HepG2 (cell line): ENCODE measurements around the gene NRP1. TPM values are rescaled to one million over a fixed set of nuclear protein-coding genes. Genes with fewer than 3 reads are reported as not detected.

Experiments used
- AHDC1 ChIP-seq: sonication (generic); formaldehyde crosslinking; IDR thresholded peaks from 2 replicates; pipeline ENCODE4 v1.5.1; 2020; ENCODE audit warnings: mild to moderate bottlenecking, missing genetic modification reagents, borderline replicate concordance
- EHMT2 ChIP-seq: fragments of 200-600 bp; sonication (generic); IDR thresholded peaks from 2 replicates; pipeline ENCODE4 v1.7.0; 2017; ENCODE audit warnings: antibody characterized with exemption, low read depth, low read length, borderline replicate concordance
- KLF15 ChIP-seq: sonication (generic); formaldehyde crosslinking; IDR thresholded peaks from 2 replicates; pipeline ENCODE4 v1.8.1; 2023; ENCODE audit warnings: borderline replicate concordance, mild to moderate bottlenecking, inconsistent platforms, missing genetic modification reagents, mixed read lengths
- RNF219 ChIP-seq: sonication (generic); formaldehyde crosslinking; IDR thresholded peaks from 2 replicates; pipeline ENCODE4 v1.5.0; 2020; ENCODE audit warnings: mild to moderate bottlenecking, missing genetic modification reagents
- XRCC5 ChIP-seq: fragments of 200-400 bp; formaldehyde crosslinking; optimal IDR thresholded peaks from 2 replicates; pipeline ENCODE3; 2017; ENCODE audit warnings: mild to moderate bottlenecking, low read length
- ZMYM4 ChIP-seq: sonication (generic); formaldehyde crosslinking; IDR thresholded peaks from 2 replicates; pipeline ENCODE4 v1.8.1; 2023; ENCODE audit warnings: mild to moderate bottlenecking, missing genetic modification reagents
- ZNF232 ChIP-seq: sonication (generic); formaldehyde crosslinking; IDR thresholded peaks from 2 replicates; pipeline ENCODE4 v1.4.0; 2020; ENCODE audit warnings: missing genetic modification reagents, borderline replicate concordance
- ZNF318 ChIP-seq: sonication (generic); formaldehyde crosslinking; IDR thresholded peaks from 2 replicates; pipeline ENCODE4 v1.4.0; 2020; ENCODE audit warnings: mild to moderate bottlenecking, missing genetic modification reagents
- ZNF605 ChIP-seq: sonication (generic); formaldehyde crosslinking; IDR thresholded peaks from 2 replicates; pipeline ENCODE4 v1.8.0; 2022; ENCODE audit warnings: mild to moderate bottlenecking, missing genetic modification reagents
- ZNF737 ChIP-seq: sonication (generic); formaldehyde crosslinking; IDR thresholded peaks from 2 replicates; pipeline ENCODE4 v1.5.0; 2020; ENCODE audit warnings: missing genetic modification reagents, mild to moderate bottlenecking, borderline replicate concordance
- ZNF883 ChIP-seq: sonication (generic); formaldehyde crosslinking; IDR thresholded peaks from 2 replicates; pipeline ENCODE4 v1.5.1; 2020; ENCODE audit warnings: mild to moderate bottlenecking, missing genetic modification reagents; ENCODE audit errors: not compliant biosample characterization
- polyA plus RNA-seq, 8 experiments: library from polyadenylated mRNA; depleted of rRNA in 3 of 8; stranded (reverse) in 7 of 8; unstranded in 1 of 8; fragments of >200 nt; fragmentation: Illumina TruSeq in 4 of 8; extraction: Trizol in 4 of 8; gene quantifications; 2 replicates each; pipeline versions ENCODE4 v1.2.1 to v1.2.3, GENCODE V29; 2011 to 2016; ENCODE audit warnings: low read depth in 4 of 8, missing spikeins in 1 of 8, mixed read lengths in 1 of 8; ENCODE audit not compliant: insufficient read depth in 1 of 8
- total RNA-seq, 5 experiments: library from RNA; depleted of rRNA; stranded (reverse); fragments of >200 nt; fragmentation: Illumina TruSeq; extraction: Trizol; gene quantifications; 2 replicates each; pipeline ENCODE4 v1.2.3, GENCODE V29; 2016; ENCODE audit warnings: low read depth in 1 of 5

The NRP1 gene
- total and polyA plus RNA-seq, 2 of the 13 experiments (the other 11 are each of a cell fraction or from before 2014, with no cell fraction given): 5.3 to 5.8 TPM

GRCh38 chr10:33161550-33162247 lies 172.8 kb downstream of the NRP1 start (continued):
- peak; percentile 99 for TF ChIP-seq ZNF232 (CRISPR knock-in tag)
- 0 out of 2 replicates have a peak, but pooled peaks have one; percentile 42 for TF ChIP-seq ZNF605 (CRISPR knock-in tag)
- TF ChIP-seq ZNF737 (CRISPR knock-in tag): no peak
- TF ChIP-seq ZNF318 (CRISPR knock-in tag): no peak
- TF ChIP-seq XRCC5: no peak
- TF ChIP-seq KLF15: no peak
- no peak for TF ChIP-seq EHMT2
- TF ChIP-seq ZNF883: no peak
- 0 out of 2 replicates have a peak, but pooled peaks have one; percentile 65 for TF ChIP-seq RNF219 (CRISPR knock-in tag)
- TF ChIP-seq AHDC1 (CRISPR knock-in tag): 0 out of 2 replicates have a peak, but pooled peaks have one; percentile 64
- TF ChIP-seq ZMYM4 (CRISPR knock-in tag): peak; percentile 15; the same call in 1 of the 2 replicates
